GM18508 (cell line): Measurements from ENCODE around the gene GNG7.
"Not testable (repeated sequence)": the region's sequence is repeated elsewhere in the genome, so short reads cannot be mapped to it uniquely, and the experiment has no call there.

ENCODE experiments used
- ATAC-seq: cut with Tn5 transposase; IDR thresholded peaks from one replicate; pipeline ENCODE4 v1.9.1; 2021; ENCODE audit warnings: moderate number of reproducible peaks; ENCODE audit not compliant: insufficient read depth, unreplicated experiment

Gene GNG7

GRCh38 chr19:2628597-2628996, 73.9 kb downstream of the GNG7 start:
- ATAC-seq = no peak

- ATAC-seq = no peak
Measured at GRCh38 chr19:2627855-2628254, 74.6 kb downstream of the GNG7 start.

- ATAC-seq = no peak
Measured at GRCh38 chr19:2627319-2627829, 75.1 kb downstream of the GNG7 start.

GRCh38 chr19:2625434-2625833, 77.1 kb downstream of the GNG7 start:
- ATAC-seq = no peak

- ATAC-seq = no peak
Measured at GRCh38 chr19:2624537-2625091, 77.9 kb downstream of the GNG7 start.

GRCh38 chr19:2623798-2624197, 78.7 kb downstream of the GNG7 start:
- ATAC-seq = no peak

- not testable (repeated sequence) for ATAC-seq
Measured at GRCh38 chr19:2622371-2622961, 80.0 kb downstream of the GNG7 start.

GRCh38 chr19:2619076-2619475, 83.4 kb downstream of the GNG7 start:
- ATAC-seq = no peak

- no peak for ATAC-seq
Measured at GRCh38 chr19:2618611-2619010, 83.9 kb downstream of the GNG7 start.

GRCh38 chr19:2617393-2618165, 84.9 kb downstream of the GNG7 start:
- no peak for ATAC-seq

GRCh38 chr19:2616741-2617392, 85.6 kb downstream of the GNG7 start:
- no peak for ATAC-seq

GRCh38 chr19:2615782-2616181, 86.7 kb downstream of the GNG7 start:
- ATAC-seq = no peak

GRCh38 chr19:2613507-2614295, 88.8 kb downstream of the GNG7 start:
- no peak for ATAC-seq

- ATAC-seq = no peak
Measured at GRCh38 chr19:2612619-2613249, 89.8 kb downstream of the GNG7 start.

GRCh38 chr19:2611483-2612464, 90.7 kb downstream of the GNG7 start:
- ATAC-seq = no peak

GRCh38 chr19:2610637-2611482, 91.6 kb downstream of the GNG7 start:
- no peak for ATAC-seq

GRCh38 chr19:2609389-2610116, 92.9 kb downstream of the GNG7 start:
- ATAC-seq = no peak
